Endometrial microvascular endothelial cells (primary cell): ENCODE data around the gene SZRD1. TPM values are rescaled to one million over a fixed set of nuclear protein-coding genes. Genes with fewer than 3 reads are reported as not detected.

Source experiments
- in situ Hi-C: cut with HindIII; loops from 2 replicates; pipeline ENCODE4 v1.10.0; 2017; ENCODE audit warnings: low sequenced_read_pairs, low pct_unique_long_range_greater_than_20kb; ENCODE audit errors: inconsistent ontology term
- total RNA-seq: library from RNA; depleted of rRNA; stranded (reverse); fragments of >200 nt; gene quantifications from one replicate; pipeline ENCODE4 v1.2.3, GENCODE V29; 2015; ENCODE audit errors: inconsistent ontology term

SZRD1 gene
- total RNA-seq, 1 donor from 2014 or later, result 84.6 TPM

- in situ Hi-C loops, result no loop called here
These were observed 58.3 kb downstream of the SZRD1 start for GRCh38 chr1:16425125-16426025.

- in situ Hi-C loops, result loop anchor here (5.0 kb wide), 1 partner anchor 38 kb away; no protein-coding TSS in a partner anchor
These were observed 63.6 kb downstream of the SZRD1 start for GRCh38 chr1:16430606-16431005.

- in situ Hi-C loops, result loop anchor here (5.0 kb wide), 1 partner anchor 41 kb away; no protein-coding TSS in a partner anchor
These were observed 66.0 kb downstream of the SZRD1 start for GRCh38 chr1:16433030-16433429.

GRCh38 chr1:16434007-16434406 lies 67.0 kb downstream of the SZRD1 start:
- in situ Hi-C loops, result loop anchor here (5.0 kb wide), 1 partner anchor 42 kb away; no protein-coding TSS in a partner anchor

- in situ Hi-C loops, result loop anchor here (5.0 kb wide), 1 partner anchor 42 kb away; no protein-coding TSS in a partner anchor
These were observed 67.5 kb downstream of the SZRD1 start for GRCh38 chr1:16434501-16434900.

GRCh38 chr1:16436946-16437474 lies 70.0 kb downstream of the SZRD1 start, which contains the start of gene SPATA21:
Gene SPATA21, minus strand, starts transcription at chr1:16437424. Its CDS starts 6,053 bp downstream, at chr1:16431371.
- in situ Hi-C loops, result no loop called here

- in situ Hi-C loops, result no loop called here
These were observed 71.5 kb downstream of the SZRD1 start for GRCh38 chr1:16438516-16438915.

- in situ Hi-C loops, result no loop called here
These were observed 71.9 kb downstream of the SZRD1 start for GRCh38 chr1:16438924-16439323.

- in situ Hi-C loops, result no loop called here
These were observed 73.1 kb downstream of the SZRD1 start for GRCh38 chr1:16440131-16440469.

- in situ Hi-C loops, result no loop called here
These were observed 73.6 kb downstream of the SZRD1 start, which contains the start of gene NECAP2 for GRCh38 chr1:16440470-16441281. Gene NECAP2, plus strand, starts transcription at chr1:16440724. Its CDS starts 38 bp downstream, at chr1:16440762.

- in situ Hi-C loops, result no loop called here
These were observed 74.2 kb downstream of the SZRD1 start for GRCh38 chr1:16441282-16441665.

GRCh38 chr1:16442265-16442664 lies 75.2 kb downstream of the SZRD1 start:
- in situ Hi-C loops, result no loop called here

- in situ Hi-C loops, result no loop called here
These were observed 75.9 kb downstream of the SZRD1 start for GRCh38 chr1:16442941-16443340.

- in situ Hi-C loops, result no loop called here
These were observed 77.1 kb downstream of the SZRD1 start for GRCh38 chr1:16443975-16444770.

- in situ Hi-C loops, result no loop called here
These were observed 78.0 kb downstream of the SZRD1 start for GRCh38 chr1:16445052-16445451.

- in situ Hi-C loops, result no loop called here
These were observed 79.1 kb downstream of the SZRD1 start for GRCh38 chr1:16446116-16446515.

GRCh38 chr1:16447641-16448040 lies 80.6 kb downstream of the SZRD1 start:
- in situ Hi-C loops, result no loop called here
